ENCODE measurements around the gene ZSCAN18. TPM values are rescaled to one million over a fixed set of nuclear protein-coding genes. Genes with fewer than 3 reads are reported as not detected.

ZSCAN18 gene
- total RNA-seq, 1 experiment from 2014 or later = not detected

GRCh38 chr19:58034477-58034793 is 63.6 kb downstream of the ZSCAN18 start:
- no TSS peak for BruUV-seq (replicated peaks)
- Histone ChIP-seq H3K4me1 (no peaks in the 10 kb centered on the region), H3K9me3 (peaks cover 16% of the 10 kb centered on the region; the same call in 1 of the 2 replicates), H3K4me3 (ENCODE audit: low read depth, low read length) (no peak overlapping the region), H3K27me3 (replicated peaks; ENCODE audit: control insufficient read depth, insufficient read depth, low read length) (no peaks in the 10 kb centered on the region), H3K36me3 (ENCODE audit: control insufficient read depth, insufficient read depth, low read length) (no peaks in the 10 kb centered on the region)
- H3K4me3 Mint-ChIP-seq (ENCODE audit: unreplicated experiment) = no peak overlapping the region
- intact Hi-C loops (cut with micrococcal nuclease; ENCODE audit: unreplicated experiment) = no loop called here
- no peaks in the 10 kb centered on the region for H3K4me1 Mint-ChIP-seq (ENCODE audit: low read depth, unreplicated experiment)
- H3K36me3 Mint-ChIP-seq (ENCODE audit: insufficient read depth, unreplicated experiment) = no peaks in the 10 kb centered on the region
- H3K27me3 Mint-ChIP-seq (ENCODE audit: insufficient read depth, unreplicated experiment) = no peaks in the 10 kb centered on the region
- DNase-seq = no peak
- H3K9me3 Mint-ChIP-seq (ENCODE audit: unreplicated experiment) = peaks cover 40% of the 10 kb centered on the region
- no peak for TF ChIP-seq CTCF (IDR thresholded peaks at IDR 0.05; ENCODE audit: insufficient read depth in 1 of 2, low read depth in 1 of 2, low read length in 1 of 2, severe bottlenecking in 1 of 2, unreplicated experiment in 1 of 2)
- no peak overlapping the region for H3K27ac Mint-ChIP-seq (ENCODE audit: unreplicated experiment)
- ChIA-PET CTCF (no interaction called here), POLR2A (no interaction called here)

Other genes starting within 250 kb of the ZSCAN18 start
- gene ZNF587, start 248.4 kb downstream of the ZSCAN18 start, total RNA-seq (2022) = 70.5 and 78.0 TPM in 2 replicates
- gene ZNF814, start 209.2 kb downstream of the ZSCAN18 start, total RNA-seq (2022) = 8.3 and 9.4 TPM in 2 replicates
- 16.6 and 19.2 TPM in 2 replicates for gene ZNF417, start 181.6 kb downstream of the ZSCAN18 start, total RNA-seq (2022)
- 0.50 and 0.51 TPM in 2 replicates for gene ZNF418, start 162.8 kb downstream of the ZSCAN18 start, total RNA-seq (2022)
- gene ZNF256, start 150.5 kb downstream of the ZSCAN18 start, total RNA-seq (2022) = 1.5 and 1.9 TPM in 2 replicates
- 0.45 TPM in 1 of 2 replicates, not detected in the other for gene C19orf18, start 123.7 kb downstream of the ZSCAN18 start, total RNA-seq (2022)
- gene ZNF606, start 95.4 kb downstream of the ZSCAN18 start, total RNA-seq (2022) = 13.0 and 13.9 TPM in 2 replicates
- gene ZSCAN1, start 64.2 kb downstream of the ZSCAN18 start, total RNA-seq (2022) = not detected in 2 replicates
- gene ZNF135, start 38.9 kb downstream of the ZSCAN18 start, total RNA-seq (2022) = not detected in 2 replicates
- 4.4 and 5.4 TPM in 2 replicates for gene ZNF329, start 52.6 kb upstream of the ZSCAN18 start, total RNA-seq (2022)
- 19.9 and 21.6 TPM in 2 replicates for gene ZNF274, start 84.8 kb upstream of the ZSCAN18 start, total RNA-seq (2022)
- 48.7 and 53.8 TPM in 2 replicates for gene ZNF544, start 130.7 kb upstream of the ZSCAN18 start, total RNA-seq (2022)
- gene ZNF8, start 180.7 kb upstream of the ZSCAN18 start, total RNA-seq (2022) = 8.4 and 8.5 TPM in 2 replicates
- gene ERVK3-1, start 207.1 kb upstream of the ZSCAN18 start, total RNA-seq (2022) = 61.3 and 66.1 TPM in 2 replicates
- gene ZSCAN22, start 228.8 kb upstream of the ZSCAN18 start, total RNA-seq (2022) = 4.0 and 4.3 TPM in 2 replicates

Measured in Caco-2 (cell line).